Thyroid gland (tissue), 4 donors: ENCODE results near the gene A2ML1. TPM values are rescaled to one million over a fixed set of nuclear protein-coding genes. Genes with fewer than 3 reads are reported as not detected.

Experiments
- DNase-seq, 2 donors: peaks; one replicate each; pipeline ENCODE4 v3.0.0-alpha.2; 2019
- H3K27ac ChIP-seq, 3 donors: fragments of 200-600 bp; sonication (generic); 1 replicate in 2 of 3; 2 replicates in 1 of 3; pipeline ENCODE4 v1.5.1; 2016 to 2019; ENCODE audit warnings: mild to moderate bottlenecking in 1 of 3, moderate library complexity in 1 of 3
- H3K27me3 ChIP-seq: fragments of 200-600 bp; sonication (generic); one replicate; pipeline ENCODE4 v1.5.1; 2019
- H3K36me3 ChIP-seq, 2 donors: fragments of 200-600 bp; sonication (generic); one replicate each; pipeline ENCODE4 v1.5.1; 2016 to 2019
- H3K4me1 ChIP-seq, 2 donors: fragments of 200-600 bp; sonication (generic); one replicate each; pipeline ENCODE4 v1.5.1; 2017 to 2019
- H3K4me3 ChIP-seq, 3 donors: fragments of 200-600 bp; sonication (generic); replicated peaks in 1 of 3; 1 replicate in 2 of 3; 2 replicates in 1 of 3; pipeline ENCODE4 v1.5.1; 2016; ENCODE audit warnings: mild to moderate bottlenecking in 1 of 3
- H3K9me3 ChIP-seq: fragments of 200-600 bp; sonication (generic); one replicate; pipeline ENCODE4 v1.5.1; 2017
- CTCF ChIP-seq, 6 experiments: fragments of 200-600 bp in 3 of 6; fragments of 450-650 bp in 3 of 6; sonication (generic) in 3 of 6; IDR thresholded peaks; one replicate each; pipeline ENCODE4 v1.5.1; 2016 to 2019; ENCODE audit warnings: antibody characterized with exemption in 6 of 6, mild to moderate bottlenecking in 2 of 6, inconsistent platforms in 1 of 6, moderate library complexity in 1 of 6
- POLR2A ChIP-seq, 2 donors: fragments of 450-650 bp; IDR thresholded peaks; one replicate each; pipeline ENCODE4 v1.6.1; 2017; ENCODE audit warnings: antibody characterized with exemption in 2 of 2, mild to moderate bottlenecking in 2 of 2, moderate library complexity in 1 of 2
- WGBS, 2 donors: methylation state at CpG; one replicate each; pipeline ENCODE4 v1.1.5; 2017; 5-methylcytosine and 5-hydroxymethylcytosine counted together
- intact Hi-C: fragments of 100-400 bp; cut with DNase I; formaldehyde crosslinking; loops from one replicate; pipeline ENCODE4 v1.15.1; 2023
- total RNA-seq, 4 donors: library from RNA; depleted of rRNA; stranded (reverse); fragments of >200 nt; gene quantifications; one replicate each; pipeline ENCODE4 v1.2.3, GENCODE V29; 2016

A2ML1 gene
- total RNA-seq, 4 donors from 2014 or later = 0.22 to 0.27 TPM; not detected in 2

GRCh38 chr12:8821591-8821990 is 830 bp upstream of the A2ML1 start:
- peaks cover 0 to 5% of the 10 kb centered on the region in 2 donors for H3K4me1 ChIP-seq
- no peaks in the 10 kb centered on the region for H3K9me3 ChIP-seq
- DNase-seq = no peak
- intact Hi-C loops = no loop called here
- H3K4me3 ChIP-seq = no peak overlapping the region
- H3K36me3 ChIP-seq = no peaks in the 10 kb centered on the region
- 89 to 90% methylated on average over 3 of the region's 3 CpGs for WGBS, 2 donors
- TF ChIP-seq CTCF (IDR thresholded peaks at IDR 0.05) (no peak), POLR2A (IDR thresholded peaks at IDR 0.05) (no peak)
- no peaks in the 10 kb centered on the region for H3K27me3 ChIP-seq
- H3K27ac ChIP-seq = no peak overlapping the region

- H3K36me3 ChIP-seq = no peaks in the 10 kb centered on the region
- peak; percentile 29 to 36 for DNase-seq
- peak overlapping the region in 1 of 3 donors; percentile 41 for H3K27ac ChIP-seq
- peaks cover 0 to 5% of the 10 kb centered on the region in 2 donors for H3K4me1 ChIP-seq
- 29 to 34% methylated on average over 8 of the region's 8 CpGs for WGBS, 2 donors
- no peaks in the 10 kb centered on the region for H3K9me3 ChIP-seq
- TF ChIP-seq CTCF (IDR thresholded peaks at IDR 0.05) (peak in 4 of 6 experiments; percentile 55 to 73 (median 62)), POLR2A (IDR thresholded peaks at IDR 0.05) (no peak)
- no peak overlapping the region for H3K4me3 ChIP-seq
- intact Hi-C loops = loop anchor here (2.0 kb wide), 1 partner anchor 141 kb away; no protein-coding TSS in a partner anchor
- H3K27me3 ChIP-seq = no peaks in the 10 kb centered on the region
Observed at GRCh38 chr12:8823565-8824300, 1.3 kb downstream of the A2ML1 start.

GRCh38 chr12:8827551-8828256 is 5.3 kb downstream of the A2ML1 start:
- intact Hi-C loops = no loop called here
- no peaks in the 10 kb centered on the region for H3K36me3 ChIP-seq
- no peak overlapping the region for H3K4me3 ChIP-seq
- no peaks in the 10 kb centered on the region for H3K27me3 ChIP-seq
- 84 to 93% methylated on average over 4 of the region's 4 CpGs for WGBS, 2 donors
- H3K27ac ChIP-seq = no peak overlapping the region
- DNase-seq = no peak
- H3K4me1 ChIP-seq = peaks cover 0 to 5% of the 10 kb centered on the region in 2 donors
- no peak for TF ChIP-seq POLR2A (IDR thresholded peaks at IDR 0.05)
- TF ChIP-seq CTCF (IDR thresholded peaks at IDR 0.05) = no peak
- no peaks in the 10 kb centered on the region for H3K9me3 ChIP-seq

- WGBS, 2 donors = 72 to 79% methylated on average over 7 to 9 of the region's 9 CpGs
- DNase-seq = no peak
- no peak overlapping the region for H3K4me3 ChIP-seq
- intact Hi-C loops = no loop called here
- no peaks in the 10 kb centered on the region for H3K9me3 ChIP-seq
- no peaks in the 10 kb centered on the region for H3K27me3 ChIP-seq
- no peaks in the 10 kb centered on the region for H3K36me3 ChIP-seq
- H3K4me1 ChIP-seq = peaks cover 0 to 3% of the 10 kb centered on the region in 2 donors
- no peak overlapping the region for H3K27ac ChIP-seq
- no peak for TF ChIP-seq CTCF (IDR thresholded peaks at IDR 0.05)
- no peak for TF ChIP-seq POLR2A (IDR thresholded peaks at IDR 0.05)
Observed at GRCh38 chr12:8828257-8829124, 6.1 kb downstream of the A2ML1 start.
